Ishikawa (cell line): ENCODE measurements around the gene NRCAM.

Source experiments
- CEBPB ChIP-seq: IDR thresholded peaks from 2 replicates; pipeline ENCODE4 v1.6.1; 2012
- CREB1 ChIP-seq: IDR thresholded peaks from 2 replicates; pipeline ENCODE4 v1.6.1; 2012; ENCODE audit warnings: low read depth
- EGR1 ChIP-seq: IDR thresholded peaks from 2 replicates; pipeline ENCODE4 v1.6.1; 2012
- EP300 ChIP-seq: IDR thresholded peaks from 2 replicates; pipeline ENCODE4 v1.6.1; 2012; ENCODE audit warnings: borderline replicate concordance
- FOXM1 ChIP-seq: IDR thresholded peaks from 2 replicates; pipeline ENCODE4 v1.6.1; 2012; ENCODE audit warnings: low read depth, borderline replicate concordance
- NFIC ChIP-seq: IDR thresholded peaks from 2 replicates; pipeline ENCODE4 v1.6.1; 2012
- RAD21 ChIP-seq: IDR thresholded peaks from 2 replicates; pipeline ENCODE4 v1.6.1; 2012; ENCODE audit warnings: low read depth
- TAF1 ChIP-seq: IDR thresholded peaks from 2 replicates; pipeline ENCODE4 v1.6.1; 2012; ENCODE audit warnings: low read depth, mild to moderate bottlenecking
- TCF12 ChIP-seq: IDR thresholded peaks from 2 replicates; pipeline ENCODE4 v1.6.1; 2012; ENCODE audit warnings: low read depth
- TEAD4 ChIP-seq: IDR thresholded peaks from 2 replicates; pipeline ENCODE4 v1.6.1; 2012
- YY1 ChIP-seq: IDR thresholded peaks from 2 replicates; pipeline ENCODE4 v1.6.1; 2012; ENCODE audit warnings: low read depth
- ZBTB7A ChIP-seq: IDR thresholded peaks from 2 replicates; pipeline ENCODE4 v1.6.1; 2012; ENCODE audit warnings: low read depth
- TF ChIP-seq, protein P1 (sequence below): IDR thresholded peaks from 2 replicates; pipeline ENCODE4 v1.6.1; 2012
- TF ChIP-seq, protein P2 (sequence below): IDR thresholded peaks from 2 replicates; pipeline ENCODE4 v1.6.1; 2012; ENCODE audit warnings: low read depth, mild to moderate bottlenecking
- TF ChIP-seq, protein P3 (sequence below): IDR thresholded peaks from 2 replicates; pipeline ENCODE4 v1.6.1; 2012

The NRCAM gene

DNA sequence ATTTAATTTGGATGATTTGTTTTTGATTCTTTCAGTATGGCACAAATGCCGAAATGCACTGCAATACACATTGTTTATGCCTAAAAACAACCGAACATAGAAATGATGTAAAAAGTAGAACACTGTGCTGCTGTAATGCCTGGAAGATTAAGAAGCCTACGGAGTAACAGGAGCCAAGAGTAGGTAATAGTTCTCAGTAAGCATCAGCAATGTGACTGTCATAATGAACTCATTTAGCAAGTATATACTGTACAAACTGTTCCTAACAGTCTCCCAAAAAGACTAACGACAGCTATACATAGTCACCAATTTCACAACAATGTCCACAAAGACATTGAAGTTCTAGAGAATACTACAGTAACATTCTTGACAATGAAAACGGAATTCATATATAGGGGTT lies 307.1 kb downstream of the NRCAM start:
- no peak for TF ChIP-seq ZBTB7A
- TF ChIP-seq FOXM1, result no peak
- TF ChIP-seq TCF12, result no peak
- TF ChIP-seq CEBPB, result no peak
- TF ChIP-seq NFIC, result no peak
- no peak for TF ChIP-seq EGR1
- TF ChIP-seq RAD21, result no peak
- no peak for TF ChIP-seq CREB1
- no peak for TF ChIP-seq EP300
- no peak for TF ChIP-seq YY1
- TF ChIP-seq, protein P1, sequence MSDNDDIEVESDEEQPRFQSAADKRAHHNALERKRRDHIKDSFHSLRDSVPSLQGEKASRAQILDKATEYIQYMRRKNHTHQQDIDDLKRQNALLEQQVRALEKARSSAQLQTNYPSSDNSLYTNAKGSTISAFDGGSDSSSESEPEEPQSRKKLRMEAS, result no peak
- TF ChIP-seq, protein P2, sequence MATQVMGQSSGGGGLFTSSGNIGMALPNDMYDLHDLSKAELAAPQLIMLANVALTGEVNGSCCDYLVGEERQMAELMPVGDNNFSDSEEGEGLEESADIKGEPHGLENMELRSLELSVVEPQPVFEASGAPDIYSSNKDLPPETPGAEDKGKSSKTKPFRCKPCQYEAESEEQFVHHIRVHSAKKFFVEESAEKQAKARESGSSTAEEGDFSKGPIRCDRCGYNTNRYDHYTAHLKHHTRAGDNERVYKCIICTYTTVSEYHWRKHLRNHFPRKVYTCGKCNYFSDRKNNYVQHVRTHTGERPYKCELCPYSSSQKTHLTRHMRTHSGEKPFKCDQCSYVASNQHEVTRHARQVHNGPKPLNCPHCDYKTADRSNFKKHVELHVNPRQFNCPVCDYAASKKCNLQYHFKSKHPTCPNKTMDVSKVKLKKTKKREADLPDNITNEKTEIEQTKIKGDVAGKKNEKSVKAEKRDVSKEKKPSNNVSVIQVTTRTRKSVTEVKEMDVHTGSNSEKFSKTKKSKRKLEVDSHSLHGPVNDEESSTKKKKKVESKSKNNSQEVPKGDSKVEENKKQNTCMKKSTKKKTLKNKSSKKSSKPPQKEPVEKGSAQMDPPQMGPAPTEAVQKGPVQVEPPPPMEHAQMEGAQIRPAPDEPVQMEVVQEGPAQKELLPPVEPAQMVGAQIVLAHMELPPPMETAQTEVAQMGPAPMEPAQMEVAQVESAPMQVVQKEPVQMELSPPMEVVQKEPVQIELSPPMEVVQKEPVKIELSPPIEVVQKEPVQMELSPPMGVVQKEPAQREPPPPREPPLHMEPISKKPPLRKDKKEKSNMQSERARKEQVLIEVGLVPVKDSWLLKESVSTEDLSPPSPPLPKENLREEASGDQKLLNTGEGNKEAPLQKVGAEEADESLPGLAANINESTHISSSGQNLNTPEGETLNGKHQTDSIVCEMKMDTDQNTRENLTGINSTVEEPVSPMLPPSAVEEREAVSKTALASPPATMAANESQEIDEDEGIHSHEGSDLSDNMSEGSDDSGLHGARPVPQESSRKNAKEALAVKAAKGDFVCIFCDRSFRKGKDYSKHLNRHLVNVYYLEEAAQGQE, result no peak
- TF ChIP-seq TEAD4, result no peak
- TF ChIP-seq, protein P3, sequence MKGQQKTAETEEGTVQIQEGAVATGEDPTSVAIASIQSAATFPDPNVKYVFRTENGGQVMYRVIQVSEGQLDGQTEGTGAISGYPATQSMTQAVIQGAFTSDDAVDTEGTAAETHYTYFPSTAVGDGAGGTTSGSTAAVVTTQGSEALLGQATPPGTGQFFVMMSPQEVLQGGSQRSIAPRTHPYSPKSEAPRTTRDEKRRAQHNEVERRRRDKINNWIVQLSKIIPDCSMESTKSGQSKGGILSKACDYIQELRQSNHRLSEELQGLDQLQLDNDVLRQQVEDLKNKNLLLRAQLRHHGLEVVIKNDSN, result no peak
- TF ChIP-seq TAF1, result no peak

DNA sequence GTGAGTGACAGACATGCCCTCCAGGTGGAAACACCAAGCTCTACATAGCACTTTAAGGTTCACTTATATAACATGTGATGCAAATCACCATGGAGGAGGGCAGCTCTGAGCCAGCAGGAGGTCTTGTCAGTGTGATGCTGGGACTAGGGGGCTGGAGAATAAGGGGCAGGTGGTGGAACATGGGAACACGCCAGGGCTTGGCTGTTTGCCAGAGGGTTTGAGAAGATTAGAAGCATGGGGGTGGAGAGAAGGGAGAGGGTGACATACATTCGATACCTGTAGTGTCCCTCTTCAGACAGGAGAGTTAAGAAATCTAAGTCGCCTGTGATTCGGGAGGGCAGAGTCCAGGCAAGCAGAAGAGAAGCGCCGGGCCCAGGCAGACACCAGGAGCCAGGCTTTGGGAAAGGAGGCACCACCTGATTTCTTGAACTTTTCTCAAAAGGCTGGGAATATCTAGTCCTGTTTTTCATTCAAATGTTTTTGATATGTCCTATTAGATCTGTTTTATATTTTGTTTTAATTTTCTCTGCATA lies 309.1 kb downstream of the NRCAM start:
- no peak for TF ChIP-seq TEAD4
- TF ChIP-seq ZBTB7A, result no peak
- TF ChIP-seq, protein P1, result no peak
- TF ChIP-seq NFIC, result no peak
- no peak for TF ChIP-seq EGR1
- TF ChIP-seq EP300, result no peak
- TF ChIP-seq YY1, result no peak
- no peak for TF ChIP-seq RAD21
- no peak for TF ChIP-seq TCF12
- TF ChIP-seq CREB1, result no peak
- TF ChIP-seq, protein P3, result no peak
- no peak for TF ChIP-seq FOXM1
- no peak for TF ChIP-seq TAF1

DNA sequence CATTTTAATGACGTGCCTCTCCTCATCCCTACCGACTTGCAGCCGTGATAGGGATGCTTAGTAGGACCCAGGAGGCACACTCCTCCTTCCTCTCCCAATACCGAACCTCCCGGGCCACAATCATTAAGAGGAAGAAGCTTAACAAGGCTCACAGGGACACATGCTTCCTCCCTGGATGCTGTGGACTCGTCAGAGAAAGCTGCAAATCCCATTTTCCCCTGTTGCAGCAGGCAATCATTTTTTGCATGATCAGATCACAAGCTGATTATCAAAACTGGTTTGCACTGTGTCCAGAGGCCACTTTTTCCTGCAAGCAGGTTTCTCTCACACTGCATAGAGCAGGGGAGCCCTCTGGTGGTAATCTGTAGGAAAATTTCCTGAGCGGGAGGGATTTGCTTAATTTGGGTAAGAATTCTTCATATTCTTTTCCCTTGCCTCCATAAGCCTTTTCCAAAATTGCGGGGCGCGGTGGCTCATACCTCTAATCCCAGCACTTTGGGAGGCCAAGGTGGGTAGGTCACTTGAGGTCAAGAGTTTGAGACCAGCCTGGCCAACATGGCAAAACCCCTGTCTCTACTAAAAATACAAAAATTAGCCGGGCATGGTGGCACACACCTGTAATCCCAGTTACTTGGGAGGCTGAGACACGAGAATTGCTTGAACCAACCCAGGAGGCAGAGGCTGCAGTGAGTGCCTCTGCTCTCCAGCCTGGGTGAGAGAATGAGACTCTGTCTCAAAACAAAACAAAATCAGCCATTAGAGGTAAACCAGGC lies 310.0 kb downstream of the NRCAM start:
- TF ChIP-seq EGR1 (no peak), FOXM1 (no peak), TCF12 (no peak), EP300 (no peak), TAF1 (no peak), ZBTB7A (no peak), RAD21 (peak; percentile 94), CREB1 (no peak)

DNA sequence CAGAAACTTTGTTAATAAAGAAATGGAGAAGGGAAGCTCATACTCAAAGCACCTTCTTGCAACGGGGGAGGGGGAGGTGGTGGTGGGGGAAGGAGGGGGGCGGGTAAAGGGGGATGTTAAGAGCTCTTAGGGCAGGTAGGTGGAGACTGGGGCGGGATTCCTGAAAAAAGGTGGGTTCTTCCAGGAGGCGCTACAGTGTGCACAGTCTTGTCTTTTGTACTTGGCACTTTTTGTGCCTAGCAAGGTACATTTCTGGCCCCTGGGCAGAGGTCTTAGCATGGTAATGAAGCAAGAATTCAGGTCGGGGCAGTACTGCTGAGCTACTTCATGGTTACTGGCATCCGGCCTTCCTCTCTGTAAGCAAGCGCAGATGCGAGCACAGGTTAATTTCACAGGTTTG lies 310.8 kb downstream of the NRCAM start:
- no peak for TF ChIP-seq TAF1
- no peak for TF ChIP-seq CEBPB
- no peak for TF ChIP-seq NFIC
- no peak for TF ChIP-seq TCF12
- TF ChIP-seq EGR1, result no peak
- TF ChIP-seq CREB1, result no peak
- TF ChIP-seq TEAD4, result no peak
- no peak for TF ChIP-seq EP300
- TF ChIP-seq, protein P1, result no peak
- no peak for TF ChIP-seq YY1
- no peak for TF ChIP-seq ZBTB7A
- TF ChIP-seq, protein P3, result no peak
- TF ChIP-seq FOXM1, result no peak
- TF ChIP-seq RAD21, result no peak
- TF ChIP-seq, protein P2, result no peak

DNA sequence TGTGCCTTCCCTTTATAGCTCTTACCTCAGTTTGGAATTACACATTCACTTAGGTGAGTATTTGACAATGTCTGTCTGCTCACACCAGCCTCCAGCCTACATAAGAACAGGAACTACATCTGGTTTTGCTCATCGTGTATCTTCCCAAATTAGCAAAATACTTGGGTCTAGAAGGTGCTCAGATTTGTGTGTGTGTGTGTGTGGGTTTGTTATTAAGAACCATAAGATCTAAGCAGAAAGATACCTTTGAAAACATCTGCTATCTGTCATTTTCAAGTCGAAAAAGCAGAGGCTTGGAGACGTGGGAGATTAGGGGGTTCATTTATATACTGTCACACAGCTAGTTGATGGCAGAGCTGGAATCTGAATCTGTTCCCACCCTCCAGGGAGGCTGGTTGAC lies 311.3 kb downstream of the NRCAM start:
- TF ChIP-seq, protein P1, result no peak
- no peak for TF ChIP-seq RAD21
- no peak for TF ChIP-seq TAF1
- no peak for TF ChIP-seq FOXM1
